HG03521 (cell line): ENCODE results near the gene THADA.
"Not testable (repeated sequence)": the region's sequence is repeated elsewhere in the genome, so short reads cannot be mapped to it uniquely, and the experiment has no call there.

Experiments used
- ATAC-seq: cut with Tn5 transposase; IDR thresholded peaks from one replicate; pipeline ENCODE4 v1.9.1; 2021; ENCODE audit warnings: mild to moderate bottlenecking, moderate library complexity; ENCODE audit not compliant: unreplicated experiment

THADA gene

DNA sequence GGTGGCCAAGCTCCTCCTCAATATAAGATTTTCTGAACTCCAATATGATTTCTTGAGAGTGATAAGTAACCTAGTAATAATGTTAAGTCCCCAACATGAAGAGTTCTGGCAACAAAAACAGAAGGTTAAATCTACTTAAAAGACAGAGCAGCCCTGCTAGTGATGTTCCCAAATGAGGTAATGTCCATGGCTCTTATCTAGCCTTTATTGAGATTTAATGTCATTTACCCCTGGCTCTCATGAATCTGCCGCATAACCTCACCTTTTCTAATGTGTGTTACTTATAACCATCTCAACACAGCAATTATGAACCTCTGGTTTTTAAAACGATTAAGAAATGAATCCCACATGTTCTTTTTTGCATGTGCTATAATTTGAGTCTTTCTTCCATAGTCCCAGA lies 201.9 kb downstream of the THADA start:
- ATAC-seq = no peak

DNA sequence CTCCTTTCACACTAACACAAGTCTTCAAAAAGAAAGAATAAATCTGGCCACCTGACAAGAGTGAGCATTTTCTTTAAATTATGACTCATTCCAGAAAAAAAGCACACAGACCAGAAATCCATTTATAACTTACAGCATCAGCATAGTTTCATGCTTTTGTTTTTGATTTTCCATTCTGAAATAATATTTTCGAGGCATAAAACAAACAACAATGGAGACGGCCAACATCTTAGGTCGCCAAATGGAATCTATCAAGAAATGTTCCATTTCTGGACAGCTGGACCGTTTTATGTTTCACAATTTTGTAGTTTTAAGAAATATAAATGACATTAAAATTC lies 204.0 kb downstream of the THADA start:
- no peak for ATAC-seq

DNA sequence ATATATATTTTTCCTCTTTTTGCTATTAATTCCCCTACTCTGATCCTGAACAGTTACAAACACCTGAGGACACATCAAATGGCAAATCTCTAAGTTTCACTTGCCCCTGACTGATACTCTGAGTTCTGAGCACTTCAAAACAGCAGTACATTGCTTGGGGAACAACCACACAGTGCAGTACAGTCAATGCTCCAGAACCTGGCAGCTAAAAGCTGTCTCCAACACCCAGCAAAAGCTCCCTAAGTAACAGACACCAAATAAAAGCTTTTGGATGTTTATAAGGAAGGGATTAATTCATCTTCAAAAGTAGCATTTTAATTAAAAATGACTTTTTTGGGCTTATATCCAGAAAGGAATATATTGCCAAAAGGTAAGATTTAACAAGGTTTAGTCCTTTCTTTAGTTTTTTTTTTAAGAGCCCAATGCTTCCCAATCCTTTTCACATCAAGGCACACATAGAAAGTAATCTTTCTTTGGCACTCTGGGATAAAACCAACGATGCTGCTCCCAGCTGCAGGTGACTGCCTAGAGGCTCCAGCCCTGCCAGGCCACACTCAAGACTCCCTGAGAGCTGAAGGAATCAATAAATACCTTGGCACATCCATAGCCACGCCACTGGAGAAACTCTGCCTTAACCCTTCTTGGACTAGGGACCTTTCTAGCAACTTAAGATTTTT lies 204.5 kb downstream of the THADA start:
- no peak for ATAC-seq

DNA sequence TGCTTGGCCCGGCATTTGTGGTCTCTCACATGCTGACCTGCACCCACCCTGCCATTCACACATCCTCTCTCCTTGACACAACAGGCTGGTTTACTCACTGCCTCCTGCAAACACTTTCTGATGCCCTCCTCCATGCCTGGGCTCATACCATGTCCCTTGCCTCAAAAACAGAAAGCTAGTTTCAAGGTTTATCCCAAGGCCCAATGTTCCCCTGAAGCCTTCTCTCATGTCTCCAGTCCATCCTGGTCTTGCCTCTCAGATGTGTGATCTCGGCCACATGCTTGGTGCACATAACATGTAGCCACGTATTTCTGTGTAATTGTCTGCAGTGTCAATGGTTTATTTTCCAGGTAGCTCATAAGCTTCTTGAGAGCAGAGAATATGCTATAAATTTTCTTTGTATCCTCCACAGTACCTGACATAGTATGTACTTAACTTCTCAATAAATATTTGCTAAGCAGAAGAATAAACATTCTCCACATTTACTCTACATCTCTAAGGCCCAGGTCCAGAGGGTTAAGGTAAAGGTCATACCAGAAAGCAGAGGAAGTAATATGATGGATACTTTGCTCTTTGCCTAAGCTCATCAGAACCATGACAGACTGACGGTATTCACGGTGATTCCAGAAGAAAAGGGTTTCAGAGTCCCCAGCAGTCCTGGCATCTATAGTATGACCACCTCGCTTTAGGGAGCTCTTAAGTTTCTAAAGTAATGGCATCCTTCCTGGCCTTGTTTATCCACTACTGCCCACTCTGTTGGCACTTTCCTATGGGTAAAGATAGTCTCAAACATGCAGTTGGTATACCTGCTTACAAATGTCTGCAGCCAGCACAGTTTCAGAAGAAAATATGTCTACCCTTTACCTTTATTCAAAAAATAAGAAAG lies 206.0 kb downstream of the THADA start:
- no peak for ATAC-seq

DNA sequence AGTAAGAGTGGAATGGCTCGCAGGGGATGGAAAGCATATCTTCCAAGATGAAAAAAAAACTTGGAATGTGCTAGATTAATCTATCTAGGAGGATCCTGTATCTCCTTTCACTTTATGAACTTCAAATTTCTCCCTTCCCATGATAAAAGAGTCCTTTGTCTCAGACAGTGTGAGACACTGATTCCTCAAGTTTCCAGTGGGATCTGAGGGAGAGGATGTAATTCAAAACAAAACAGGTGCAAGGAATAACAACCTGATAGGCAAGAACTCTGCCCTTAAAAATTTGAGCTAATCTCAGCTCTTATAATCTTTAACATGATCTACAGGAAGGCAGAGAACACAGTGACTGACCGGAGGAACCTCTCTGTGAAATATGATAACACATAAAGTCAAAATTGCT lies 207.5 kb downstream of the THADA start:
- no peak for ATAC-seq

DNA sequence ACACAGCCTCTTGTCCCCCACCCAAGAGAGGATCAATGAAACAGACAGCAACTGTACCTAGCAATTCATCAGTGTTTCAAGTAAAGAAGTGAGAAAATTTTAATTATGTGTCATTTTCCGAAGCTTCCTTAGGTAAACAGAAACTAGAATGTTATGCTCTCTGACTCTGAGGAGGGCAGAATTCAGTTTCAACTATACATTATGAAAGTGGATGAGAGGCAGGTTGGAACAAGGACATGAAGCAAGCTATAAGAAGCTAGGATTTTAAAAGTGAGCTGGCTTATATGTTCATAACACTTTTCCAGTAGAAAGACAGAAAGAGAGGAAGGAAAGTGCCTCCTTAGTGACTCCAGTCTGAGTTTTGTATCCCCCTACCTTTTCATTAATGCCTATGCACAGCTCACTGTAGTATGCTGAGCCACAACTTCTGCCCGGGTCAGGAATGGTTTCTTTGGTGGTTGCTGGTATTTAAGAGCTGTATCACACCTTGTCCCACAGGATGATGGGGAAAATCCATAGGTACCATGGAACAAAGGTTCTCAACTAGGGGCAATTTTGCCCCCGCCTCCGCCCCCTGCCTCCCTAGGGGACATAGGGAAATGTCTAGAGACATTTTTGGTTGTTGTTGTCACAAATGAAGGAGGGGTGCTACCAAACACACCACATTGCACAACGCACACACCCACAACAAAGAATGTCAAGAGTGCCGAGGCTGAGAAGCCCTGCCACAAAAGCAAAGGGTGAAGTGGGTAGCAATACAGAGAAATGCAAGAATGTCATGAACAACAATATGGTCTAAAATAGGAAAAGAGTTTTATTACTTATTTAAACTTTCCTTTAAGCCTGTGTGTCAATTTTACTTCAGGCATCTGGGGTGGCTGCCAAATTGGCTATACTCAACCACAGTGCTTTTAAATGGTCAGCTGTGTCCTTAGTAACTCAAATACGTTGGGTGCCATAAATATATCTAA lies 208.5 kb downstream of the THADA start:
- ATAC-seq = peak; percentile 70

DNA sequence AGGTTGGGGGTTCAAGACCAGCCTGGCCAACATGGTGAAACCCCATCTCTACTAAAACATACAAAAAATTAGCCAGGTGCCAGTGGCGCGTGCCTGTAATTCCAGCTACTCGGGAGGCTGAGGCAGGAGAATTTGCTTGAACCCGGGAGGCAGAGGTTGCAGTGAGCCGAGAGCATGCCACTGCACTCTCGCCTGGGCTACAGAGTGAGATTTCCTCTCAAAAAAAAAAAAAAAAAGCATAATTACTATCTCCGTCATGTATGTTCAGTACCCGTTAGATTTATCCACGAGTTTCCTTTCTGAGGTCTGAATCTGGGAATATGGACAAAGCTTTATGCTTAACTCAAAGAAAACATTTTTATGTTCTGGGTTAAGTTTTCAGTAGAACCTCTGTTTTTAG lies 209.2 kb downstream of the THADA start:
- not testable (repeated sequence) for ATAC-seq

DNA sequence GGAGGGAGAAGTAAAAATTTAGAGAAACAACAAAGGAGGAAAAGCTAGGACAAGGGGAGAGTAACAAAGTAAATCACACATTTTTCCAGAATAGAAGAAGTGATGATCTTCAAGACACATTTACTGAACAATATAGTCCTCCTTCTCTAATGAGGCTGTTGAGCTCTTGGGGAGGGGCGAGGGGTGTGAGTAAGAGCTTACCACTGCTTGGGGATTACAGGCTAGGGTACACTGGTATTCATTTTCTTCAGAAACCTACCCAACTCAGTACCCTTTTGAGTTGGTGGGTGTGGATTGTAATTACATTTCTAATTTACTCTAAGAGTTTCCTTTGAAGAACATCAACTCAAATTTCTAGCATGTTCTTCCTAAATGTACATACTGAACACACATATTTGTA lies 211.7 kb downstream of the THADA start:
- no peak for ATAC-seq

DNA sequence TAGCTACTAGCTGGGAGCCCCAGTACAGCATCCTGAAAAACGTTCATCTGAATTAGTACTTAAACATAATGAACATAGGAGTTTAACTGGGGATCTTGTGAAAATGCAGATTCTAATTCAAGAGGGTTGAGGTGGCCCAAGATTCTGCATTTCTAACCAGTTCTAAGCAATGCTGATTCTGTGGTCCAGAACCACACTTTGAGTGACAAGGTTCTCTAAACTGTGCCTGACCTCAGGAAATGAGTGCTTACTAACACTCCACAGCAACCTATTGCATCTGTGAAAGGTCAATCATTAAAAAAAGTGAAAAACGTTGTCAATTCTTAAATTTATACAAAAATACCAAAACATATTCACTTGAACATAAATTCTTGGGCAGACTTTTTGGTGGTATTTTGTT lies 212.3 kb downstream of the THADA start:
- ATAC-seq = no peak

DNA sequence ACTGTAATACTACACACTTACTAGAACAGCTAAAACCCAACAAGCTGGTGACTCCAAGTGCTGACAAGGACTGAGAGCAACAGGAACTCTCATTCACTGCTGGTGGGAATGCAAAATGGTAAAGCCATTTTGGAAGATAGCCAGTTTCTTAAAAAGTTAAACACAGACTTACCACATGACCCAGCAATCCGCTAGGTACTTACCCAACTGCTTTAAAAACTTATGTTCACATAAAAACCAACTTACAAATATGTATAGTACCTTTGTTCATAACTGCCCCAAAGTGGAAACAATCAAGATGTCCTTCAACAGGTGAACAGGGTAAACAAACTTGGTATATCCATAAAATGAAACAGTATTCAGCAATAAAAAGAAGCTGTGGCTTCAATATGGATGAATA lies 216.3 kb downstream of the THADA start:
- no peak for ATAC-seq

DNA sequence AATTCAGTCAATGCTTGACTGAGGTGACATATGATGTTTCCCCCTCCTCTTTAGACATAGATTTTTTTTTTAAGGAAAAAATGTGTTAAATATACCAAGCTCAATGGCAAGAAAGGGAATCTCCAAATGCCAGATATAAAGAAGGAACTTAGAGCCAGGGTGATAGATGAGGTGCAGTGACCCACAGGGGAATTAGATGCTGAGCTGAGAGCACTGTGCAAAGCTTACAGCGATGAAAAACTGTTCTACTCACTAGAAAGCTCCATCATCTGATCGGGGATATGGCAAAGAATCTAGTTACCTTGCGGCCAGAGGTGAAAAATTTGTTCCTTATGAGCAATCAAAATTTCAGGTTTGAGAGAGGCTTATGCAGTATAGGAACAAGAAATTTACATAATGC lies 218.5 kb downstream of the THADA start:
- ATAC-seq = no peak

DNA sequence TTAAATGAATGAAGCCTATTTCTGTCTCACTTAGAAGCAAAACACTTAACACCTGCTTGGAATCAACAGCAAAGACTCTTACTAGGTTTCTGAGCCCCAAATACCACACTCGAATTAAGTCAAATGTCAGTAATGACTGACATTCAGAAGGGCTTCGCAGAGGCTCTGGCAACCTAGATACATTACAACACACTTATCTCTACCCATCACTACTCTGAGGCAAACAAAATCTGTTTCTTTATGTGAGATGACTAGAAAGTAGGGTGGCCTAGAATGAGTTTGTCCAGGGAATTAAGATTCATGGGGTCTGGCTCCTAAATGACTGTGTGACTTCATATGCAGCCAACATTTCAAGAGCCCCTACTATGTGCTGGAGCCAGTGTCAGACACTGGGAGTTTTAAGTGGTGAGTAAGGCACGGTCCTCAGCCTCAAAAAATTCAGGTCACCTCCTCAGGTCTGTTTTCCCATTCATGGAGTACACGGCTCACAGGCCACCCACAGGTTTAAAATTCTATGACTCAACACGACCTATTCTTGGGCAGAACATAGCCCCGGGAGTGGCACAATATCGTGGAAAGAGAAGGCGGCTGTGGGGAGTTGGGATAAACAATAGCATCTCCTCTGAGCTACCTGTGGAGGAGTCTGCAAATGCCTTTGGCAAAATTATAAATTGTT lies 219.2 kb downstream of the THADA start:
- no peak for ATAC-seq

DNA sequence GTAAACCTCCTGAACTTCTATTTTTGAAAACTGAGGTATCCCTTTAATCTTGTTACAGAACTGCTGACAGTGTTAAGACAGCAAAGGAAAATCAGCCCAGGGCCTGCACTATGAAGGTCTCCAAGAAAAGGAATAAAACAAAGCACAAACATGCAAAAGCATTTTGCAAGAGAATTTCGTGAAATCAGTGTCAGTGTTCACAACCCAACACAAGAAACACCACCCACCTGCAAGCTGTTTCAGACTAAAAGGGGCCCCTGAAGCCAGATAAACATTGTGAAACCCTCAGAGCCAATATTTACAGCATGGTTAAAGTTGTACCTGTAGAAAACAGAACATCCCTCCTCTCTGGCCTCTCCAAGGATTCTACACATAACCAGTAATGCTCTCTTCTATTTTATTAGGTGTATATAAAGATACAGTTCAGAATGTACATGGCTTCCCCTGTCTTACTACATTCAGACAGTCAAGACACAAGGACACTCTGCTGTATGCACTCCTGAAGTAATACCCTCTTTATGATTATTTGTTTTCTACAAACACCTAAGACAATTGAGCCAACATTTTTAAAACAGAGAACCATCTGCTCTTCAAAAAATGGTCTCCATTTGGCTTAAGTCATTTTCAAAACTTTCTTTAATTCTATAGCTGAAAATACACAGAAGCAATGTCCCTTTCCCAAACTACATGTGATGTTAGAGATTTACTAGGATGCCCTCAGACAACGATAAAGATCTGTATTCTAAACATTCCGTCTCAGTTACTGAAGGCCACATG lies 219.9 kb downstream of the THADA start:
- ATAC-seq = no peak

DNA sequence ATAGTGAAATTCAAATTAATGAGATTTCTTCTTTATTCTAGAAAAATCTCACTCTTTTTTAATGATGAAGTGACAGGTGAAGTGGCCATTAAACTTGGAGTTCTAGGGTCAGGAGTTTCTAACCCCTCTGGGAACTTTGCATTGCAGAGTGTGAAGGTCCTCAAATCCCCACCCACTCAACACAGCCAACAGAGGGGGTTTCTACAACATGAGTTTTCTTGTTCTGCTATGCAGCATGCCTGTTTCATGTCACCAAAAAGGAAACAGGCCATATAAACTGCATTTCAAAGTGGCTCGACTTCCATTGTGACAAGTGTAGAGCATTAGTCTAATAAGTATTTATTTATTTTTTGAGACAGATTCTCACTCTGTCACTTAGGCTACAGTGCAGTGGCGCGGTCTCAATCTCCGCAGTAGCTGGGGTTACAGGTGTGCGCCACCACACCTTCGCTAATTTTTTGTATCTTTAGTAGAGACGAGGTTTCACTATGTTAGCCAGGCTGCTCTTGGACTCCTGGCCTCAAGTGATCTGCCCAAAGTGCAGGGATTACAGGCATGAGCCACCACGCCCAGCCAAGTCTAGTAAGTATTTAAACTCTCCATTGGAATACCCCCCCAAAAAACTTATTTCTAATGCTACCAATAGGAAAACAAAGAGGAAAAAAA lies 223.3 kb downstream of the THADA start:
- no peak for ATAC-seq

DNA sequence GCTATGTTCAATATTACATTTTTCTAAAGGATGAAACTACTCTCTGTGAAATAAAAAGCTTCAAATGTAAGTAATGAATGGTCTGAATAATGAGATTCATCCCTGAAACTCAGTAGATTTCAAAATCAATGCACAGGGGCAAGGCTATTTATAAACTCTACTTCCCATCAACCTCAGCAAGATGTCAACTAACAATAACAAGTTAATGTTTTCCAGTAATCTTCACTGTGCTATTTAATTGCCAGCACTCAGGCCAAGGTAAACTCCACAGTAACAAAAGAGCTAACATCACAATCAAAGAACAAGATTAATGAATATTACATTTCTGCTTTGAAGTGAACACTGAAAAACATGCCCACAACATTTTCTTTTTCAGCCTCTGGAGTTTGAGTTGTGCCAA lies 225.1 kb downstream of the THADA start:
- ATAC-seq = no peak

DNA sequence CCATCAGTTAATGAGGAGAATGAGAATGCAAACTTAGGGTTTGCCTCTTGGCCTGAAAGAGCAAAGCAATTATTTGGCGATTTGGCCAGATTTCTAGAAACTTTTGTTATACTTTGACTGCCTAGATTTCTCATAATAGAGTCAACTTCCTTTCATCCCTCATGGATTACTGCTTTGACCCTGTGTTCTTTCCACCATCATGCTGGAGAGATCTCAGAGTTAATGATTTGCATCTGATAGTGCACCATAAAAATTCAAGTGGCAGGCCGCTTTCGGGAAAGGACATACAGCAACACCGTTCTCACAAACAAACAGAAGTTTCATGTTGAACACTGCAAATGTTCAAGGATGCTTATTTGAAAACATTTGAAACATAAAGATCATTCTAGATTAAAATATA lies 225.7 kb downstream of the THADA start:
- ATAC-seq = no peak

DNA sequence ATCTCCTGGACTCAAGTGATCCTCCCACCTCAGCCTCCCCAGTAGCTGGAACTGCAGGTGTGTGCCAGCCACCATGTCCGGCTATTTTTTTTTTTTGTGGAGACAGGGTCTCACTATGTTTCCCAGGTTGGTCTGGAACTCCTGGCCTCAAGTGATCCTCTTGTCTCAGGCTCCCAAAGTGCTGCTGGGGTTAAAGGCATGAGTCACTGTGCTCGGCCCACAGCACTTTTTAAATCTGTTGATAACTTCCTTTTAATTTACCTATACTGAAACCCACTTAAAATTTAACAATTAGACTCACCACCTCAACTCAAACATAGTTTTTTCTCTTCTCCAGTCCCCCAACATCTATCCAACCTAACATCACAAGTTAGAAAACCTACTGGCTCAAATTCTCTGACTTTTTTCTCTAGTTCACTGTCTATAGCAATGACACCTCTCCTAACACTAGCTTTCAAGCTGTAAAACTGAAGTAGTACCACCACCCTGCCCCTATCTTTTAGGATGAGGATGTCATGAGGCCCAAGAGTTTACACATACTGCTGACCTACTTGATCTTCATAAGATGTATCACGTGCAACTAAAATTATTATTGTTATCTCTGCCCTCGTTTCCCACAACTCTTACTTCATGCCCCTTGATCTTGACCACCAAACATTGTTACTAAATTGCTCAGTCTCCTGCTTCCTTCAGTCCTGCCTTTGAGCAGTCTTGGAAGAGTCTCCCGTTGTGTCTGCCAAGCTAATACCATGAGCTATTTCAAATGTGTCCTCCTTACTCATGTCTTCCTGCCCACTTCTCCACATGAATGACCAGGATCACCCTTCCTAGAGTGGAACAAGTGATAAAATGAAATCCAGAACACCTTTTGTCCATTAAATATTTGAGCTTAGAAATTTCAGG lies 227.1 kb downstream of the THADA start:
- no peak for ATAC-seq

DNA sequence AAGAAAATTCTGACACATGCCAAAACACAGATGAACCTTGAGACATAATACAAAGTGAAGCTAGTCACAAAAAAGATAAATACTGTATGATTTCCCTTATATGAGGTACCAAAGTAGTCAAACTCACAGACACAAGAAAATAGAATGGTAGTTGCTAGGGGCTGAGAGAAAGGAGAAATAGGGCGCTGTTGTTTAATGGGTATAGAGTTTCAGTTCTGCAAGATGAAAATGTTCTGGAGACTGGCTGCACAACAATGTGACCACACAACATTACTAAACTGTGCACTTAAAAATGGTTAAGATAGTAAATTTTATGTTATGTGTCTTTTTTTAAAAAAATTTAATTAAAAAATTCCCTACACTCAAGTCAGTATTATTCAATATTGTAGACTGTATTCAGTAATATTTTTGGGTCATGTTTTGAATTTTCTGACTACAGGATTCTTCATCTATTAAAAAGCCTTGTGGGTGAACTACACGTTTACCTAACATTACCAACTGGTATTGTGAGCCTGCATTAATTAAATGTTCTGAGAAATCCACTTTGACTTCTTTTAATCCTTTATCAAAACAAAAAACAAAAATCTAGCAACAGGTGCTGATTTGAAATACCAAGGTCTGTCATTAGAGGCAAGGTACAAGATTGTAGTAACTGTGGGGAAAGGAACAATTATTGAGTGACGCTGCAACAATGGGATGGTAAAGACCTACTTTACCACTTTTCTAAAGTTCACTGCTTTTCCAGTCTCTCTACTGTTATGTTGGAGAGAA lies 228.6 kb downstream of the THADA start:
- ATAC-seq = no peak
